VCaP (cell line): ENCODE data around the gene ALKBH5.

Experiments
- H3K27ac ChIP-seq: fragments of 450-650 bp; 2 replicates; pipeline ENCODE4 v1.5.1; 2017
- TF ChIP-seq, protein P1 (sequence below): fragments of 450-650 bp; conservative IDR thresholded peaks from 2 replicates; pipeline ENCODE4 v1.5.1; 2017; ENCODE audit warnings: mild to moderate bottlenecking, moderate library complexity

ALKBH5 gene

DNA sequence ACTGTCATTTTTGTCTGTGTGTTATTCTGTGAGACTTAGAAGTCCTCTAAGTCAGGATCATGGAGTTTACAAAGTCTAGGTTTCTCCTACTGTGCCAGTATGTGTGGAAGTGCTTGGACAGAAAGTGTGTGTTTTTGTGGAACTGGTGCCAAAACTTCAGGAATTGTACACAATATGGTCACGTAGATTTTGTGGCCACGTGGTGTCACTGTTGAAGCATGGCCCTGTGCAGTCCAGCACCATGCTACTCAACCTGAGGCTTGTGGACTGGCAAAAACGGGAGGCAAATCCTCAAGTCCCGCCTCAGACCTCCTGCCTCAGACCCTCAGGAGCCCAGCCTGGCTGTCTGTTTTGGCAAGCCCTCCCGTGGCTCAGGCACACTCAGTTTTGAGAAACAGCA, 16.7 kb upstream of the ALKBH5 start:
- TF ChIP-seq, protein P1, sequence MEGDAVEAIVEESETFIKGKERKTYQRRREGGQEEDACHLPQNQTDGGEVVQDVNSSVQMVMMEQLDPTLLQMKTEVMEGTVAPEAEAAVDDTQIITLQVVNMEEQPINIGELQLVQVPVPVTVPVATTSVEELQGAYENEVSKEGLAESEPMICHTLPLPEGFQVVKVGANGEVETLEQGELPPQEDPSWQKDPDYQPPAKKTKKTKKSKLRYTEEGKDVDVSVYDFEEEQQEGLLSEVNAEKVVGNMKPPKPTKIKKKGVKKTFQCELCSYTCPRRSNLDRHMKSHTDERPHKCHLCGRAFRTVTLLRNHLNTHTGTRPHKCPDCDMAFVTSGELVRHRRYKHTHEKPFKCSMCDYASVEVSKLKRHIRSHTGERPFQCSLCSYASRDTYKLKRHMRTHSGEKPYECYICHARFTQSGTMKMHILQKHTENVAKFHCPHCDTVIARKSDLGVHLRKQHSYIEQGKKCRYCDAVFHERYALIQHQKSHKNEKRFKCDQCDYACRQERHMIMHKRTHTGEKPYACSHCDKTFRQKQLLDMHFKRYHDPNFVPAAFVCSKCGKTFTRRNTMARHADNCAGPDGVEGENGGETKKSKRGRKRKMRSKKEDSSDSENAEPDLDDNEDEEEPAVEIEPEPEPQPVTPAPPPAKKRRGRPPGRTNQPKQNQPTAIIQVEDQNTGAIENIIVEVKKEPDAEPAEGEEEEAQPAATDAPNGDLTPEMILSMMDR, result peak; percentile 56
- peak overlapping the region; percentile 14; the same call in 1 of the 2 replicates for H3K27ac ChIP-seq

DNA sequence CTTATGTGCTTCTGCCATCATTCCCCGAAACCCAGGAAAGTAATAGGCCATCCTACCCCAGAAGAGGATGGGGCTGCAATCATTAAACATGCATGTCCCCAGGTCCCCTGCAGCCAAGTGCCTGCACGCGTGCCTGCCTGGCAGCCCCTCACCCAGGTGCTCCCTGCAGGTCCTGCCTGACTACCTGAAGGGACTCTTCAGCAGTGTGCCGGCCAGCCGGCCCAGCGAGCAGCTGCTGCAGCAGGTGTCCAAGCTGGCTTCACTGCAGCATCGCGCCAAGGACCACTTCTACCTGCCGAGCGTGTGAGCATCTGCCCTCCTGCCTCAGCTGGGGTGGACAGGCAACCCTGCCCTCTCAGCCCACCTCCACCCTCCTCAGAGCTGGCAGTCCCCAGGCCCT, 16.2 kb upstream of the ALKBH5 start:
- H3K27ac ChIP-seq, result no peak overlapping the region
- TF ChIP-seq, protein P1, result no peak

DNA sequence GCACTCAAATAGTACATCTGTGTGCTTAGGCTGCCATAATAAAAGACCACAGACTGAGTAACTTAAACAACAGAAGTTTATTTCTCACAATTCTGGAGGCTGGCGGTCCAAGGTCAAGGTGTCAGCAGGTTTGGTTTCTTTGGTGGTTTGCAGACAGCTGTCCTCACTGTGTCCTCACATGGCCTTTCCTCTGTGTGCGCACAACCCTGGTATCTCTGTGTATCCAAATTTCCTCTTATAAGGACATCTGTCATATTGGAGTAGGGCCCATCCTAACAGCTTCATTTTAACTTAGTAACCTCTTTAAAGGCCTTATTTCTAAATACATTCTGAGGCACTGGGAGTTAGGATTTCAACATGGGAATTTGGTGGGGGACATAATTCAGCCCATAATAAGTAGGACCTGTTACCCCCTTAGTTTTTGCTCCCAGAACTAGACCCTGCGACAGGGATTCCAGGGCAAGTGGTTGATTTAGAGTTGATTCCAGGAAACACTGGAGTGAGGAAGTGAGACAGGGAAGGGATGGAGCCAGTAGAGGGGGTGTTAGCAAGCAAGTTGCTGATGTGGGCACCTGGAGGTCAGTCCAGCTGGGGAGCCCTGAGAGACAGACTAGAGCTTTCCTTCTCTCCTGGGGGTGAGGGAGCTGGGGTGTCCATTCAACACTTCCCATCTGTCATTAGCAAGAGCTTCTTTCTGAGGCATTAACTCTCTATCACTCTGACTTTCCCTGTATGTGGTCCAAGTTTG, 10.9 kb upstream of the ALKBH5 start:
- no peak overlapping the region for H3K27ac ChIP-seq
- TF ChIP-seq, protein P1, result no peak

DNA sequence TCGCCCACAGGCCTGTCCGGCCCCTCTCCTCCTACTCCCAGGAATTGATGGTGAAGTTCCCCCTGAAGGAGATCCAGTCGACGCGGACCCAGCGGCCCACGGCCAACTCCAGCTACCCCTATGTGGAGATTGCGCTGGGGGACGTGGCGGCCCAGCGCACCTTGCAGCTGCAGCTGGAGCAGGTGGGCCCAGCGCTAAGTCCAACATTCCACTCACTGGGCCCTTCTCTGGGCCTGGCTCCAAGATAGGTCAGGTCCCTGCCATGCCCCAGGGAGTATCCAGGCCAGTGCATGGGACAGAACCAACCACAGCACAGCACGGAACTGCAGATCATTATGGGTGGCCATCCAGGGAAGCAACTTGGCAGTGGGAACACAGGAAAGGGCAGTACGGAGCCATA, 9.9 kb upstream of the ALKBH5 start:
- no peak overlapping the region for H3K27ac ChIP-seq
- TF ChIP-seq, protein P1, result no peak

DNA sequence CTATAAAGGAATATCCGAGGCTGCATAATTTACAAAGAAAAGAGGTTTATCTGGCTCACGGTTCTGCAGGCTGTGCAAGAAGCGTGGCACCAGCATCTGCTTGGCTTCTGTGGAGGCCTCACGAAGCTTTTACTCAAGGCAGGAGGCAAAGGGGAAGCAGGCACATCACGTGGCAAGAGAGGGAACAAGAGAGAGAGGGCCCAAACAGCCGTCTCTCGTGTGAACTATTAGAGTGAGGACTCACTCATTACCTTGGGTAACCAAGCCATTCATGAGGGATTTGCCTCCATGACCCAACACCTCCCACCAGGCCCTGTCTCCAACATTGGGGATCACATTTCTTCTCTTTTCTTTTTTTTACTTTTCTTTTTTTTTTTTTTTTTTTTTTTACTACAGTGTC, 7.5 kb upstream of the ALKBH5 start:
- H3K27ac ChIP-seq, result no peak overlapping the region
- TF ChIP-seq, protein P1, result no peak

DNA sequence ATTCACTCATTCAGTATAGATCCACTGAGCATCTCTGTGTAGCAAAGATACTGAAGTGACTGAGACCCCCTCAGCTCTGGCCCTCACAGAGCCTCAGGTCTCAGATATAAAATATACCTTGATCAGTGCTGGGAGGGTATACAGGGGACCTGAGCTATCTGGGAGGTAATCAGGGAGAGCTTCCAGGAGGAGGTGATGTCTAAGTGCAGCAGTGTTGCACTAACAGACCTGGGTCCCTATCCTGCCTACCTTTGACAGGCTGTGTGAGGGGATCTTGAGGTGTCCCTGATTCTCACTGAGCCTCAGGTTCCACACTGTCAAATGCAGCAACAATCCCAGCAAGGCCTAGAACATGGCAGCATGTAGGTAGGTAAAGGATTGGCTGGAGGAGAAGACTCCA, 6.5 kb upstream of the ALKBH5 start:
- no peak overlapping the region for H3K27ac ChIP-seq
- TF ChIP-seq, protein P1, result no peak

DNA sequence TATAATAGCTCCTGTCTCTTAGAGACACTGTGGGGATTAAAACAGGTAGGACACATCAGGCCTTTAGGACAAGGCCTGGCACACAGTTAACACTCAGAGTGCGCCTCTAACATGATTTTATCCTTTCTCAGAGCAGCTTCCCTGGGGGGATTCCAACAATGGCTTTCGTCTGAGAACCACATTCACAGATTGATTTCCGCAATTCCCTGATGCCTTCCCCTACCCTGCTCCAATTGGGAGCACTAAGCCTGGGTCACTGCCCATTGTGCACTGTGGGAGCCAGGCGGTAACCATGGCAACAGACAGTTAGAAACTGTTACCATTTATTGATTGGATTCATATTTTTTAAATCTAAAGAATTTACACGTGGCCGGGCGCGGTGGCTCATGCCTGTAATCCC, 5.9 kb upstream of the ALKBH5 start:
- no peak overlapping the region for H3K27ac ChIP-seq
- TF ChIP-seq, protein P1, result no peak
